HUDEP-2 (cell line): ENCODE data around the gene FRS2.
A peak's percentile ranks its signal among the peaks of the same experiment; 100 is the strongest.
"Not testable (repeated sequence)": the region's sequence is repeated elsewhere in the genome, so short reads cannot be mapped to it uniquely, and the experiment has no call there.

Experiments used
- DNase-seq, 76 experiments: peaks; one replicate each; lab custom pipeline; 2025; ENCODE audit not compliant: unreplicated experiment in 76 of 76; lab: John Stamatoyannopoulos, UW

Gene FRS2, protein sequence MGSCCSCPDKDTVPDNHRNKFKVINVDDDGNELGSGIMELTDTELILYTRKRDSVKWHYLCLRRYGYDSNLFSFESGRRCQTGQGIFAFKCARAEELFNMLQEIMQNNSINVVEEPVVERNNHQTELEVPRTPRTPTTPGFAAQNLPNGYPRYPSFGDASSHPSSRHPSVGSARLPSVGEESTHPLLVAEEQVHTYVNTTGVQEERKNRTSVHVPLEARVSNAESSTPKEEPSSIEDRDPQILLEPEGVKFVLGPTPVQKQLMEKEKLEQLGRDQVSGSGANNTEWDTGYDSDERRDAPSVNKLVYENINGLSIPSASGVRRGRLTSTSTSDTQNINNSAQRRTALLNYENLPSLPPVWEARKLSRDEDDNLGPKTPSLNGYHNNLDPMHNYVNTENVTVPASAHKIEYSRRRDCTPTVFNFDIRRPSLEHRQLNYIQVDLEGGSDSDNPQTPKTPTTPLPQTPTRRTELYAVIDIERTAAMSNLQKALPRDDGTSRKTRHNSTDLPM

DNA sequence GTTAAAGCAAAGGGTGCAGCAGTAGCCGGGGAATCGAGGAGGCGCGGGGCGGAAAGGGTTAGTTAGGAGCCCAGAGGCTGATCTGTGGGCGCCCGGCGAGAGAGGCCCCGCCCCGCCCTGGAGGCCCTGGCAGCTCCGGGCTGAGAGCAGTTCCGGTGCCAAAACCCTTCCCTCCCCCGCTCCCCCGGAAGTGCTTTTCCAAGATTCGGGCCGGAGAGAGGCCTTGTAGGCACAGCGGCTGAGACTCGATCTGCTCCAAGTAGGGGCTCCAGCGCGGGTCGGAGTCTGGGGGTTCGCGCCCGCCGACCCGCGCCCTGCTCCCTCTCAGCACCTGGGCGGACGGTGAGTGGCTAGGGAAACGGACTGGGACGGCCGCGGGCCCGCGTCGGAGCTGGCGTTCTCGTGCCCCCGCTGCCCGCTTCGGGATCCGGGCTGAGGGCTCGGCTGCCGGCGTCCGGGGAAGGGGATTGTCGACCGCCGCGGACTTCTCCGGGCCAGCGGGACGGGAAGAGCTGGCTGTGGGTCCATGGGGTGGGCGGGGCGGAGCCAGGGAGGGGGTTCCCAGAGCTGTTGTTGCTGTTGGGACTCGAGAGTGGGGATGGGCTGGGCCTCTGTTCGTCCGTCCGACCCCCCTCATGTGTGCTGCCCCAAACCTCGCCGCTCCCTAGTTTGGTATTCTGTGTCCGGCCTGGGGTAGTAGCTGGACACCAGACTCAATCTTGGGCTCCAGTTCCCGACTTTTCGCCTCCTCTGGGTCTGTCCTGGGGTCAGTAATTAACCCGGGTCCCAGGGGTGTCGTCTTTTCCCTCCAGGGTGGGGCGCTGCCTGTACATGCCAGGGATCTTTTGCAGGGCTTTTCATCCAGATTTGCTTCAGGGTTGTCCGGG is at the start of gene FRS2:
FRS2 (plus strand) TSS at position 200 of the 887 bp plus-strand sequence. CDS start 98,643 bp downstream, outside the sequence.
- DNase-seq, result peak in 74 of 76 experiments; percentile 26 to 89 (median 79)

DNA sequence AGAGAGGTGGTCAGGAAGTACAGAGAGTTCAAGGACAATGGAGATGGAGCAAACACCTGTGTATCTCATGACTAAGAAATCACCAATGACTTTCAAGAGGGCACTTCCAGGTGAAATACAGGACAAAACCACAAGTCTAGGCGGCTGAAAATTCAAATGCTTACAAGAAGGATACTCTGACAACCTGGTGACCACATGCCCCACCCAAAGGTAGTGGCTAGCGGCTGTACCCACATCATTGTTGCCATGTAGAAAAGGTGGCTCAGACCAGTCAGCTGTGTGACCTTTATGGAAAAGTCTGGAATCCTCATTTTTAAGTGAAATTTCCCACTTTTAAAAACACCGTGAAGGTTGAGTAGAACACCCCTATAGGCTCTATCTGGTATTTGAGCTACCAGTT is 48.6 kb upstream of the FRS2 start:
- no peak for DNase-seq

DNA sequence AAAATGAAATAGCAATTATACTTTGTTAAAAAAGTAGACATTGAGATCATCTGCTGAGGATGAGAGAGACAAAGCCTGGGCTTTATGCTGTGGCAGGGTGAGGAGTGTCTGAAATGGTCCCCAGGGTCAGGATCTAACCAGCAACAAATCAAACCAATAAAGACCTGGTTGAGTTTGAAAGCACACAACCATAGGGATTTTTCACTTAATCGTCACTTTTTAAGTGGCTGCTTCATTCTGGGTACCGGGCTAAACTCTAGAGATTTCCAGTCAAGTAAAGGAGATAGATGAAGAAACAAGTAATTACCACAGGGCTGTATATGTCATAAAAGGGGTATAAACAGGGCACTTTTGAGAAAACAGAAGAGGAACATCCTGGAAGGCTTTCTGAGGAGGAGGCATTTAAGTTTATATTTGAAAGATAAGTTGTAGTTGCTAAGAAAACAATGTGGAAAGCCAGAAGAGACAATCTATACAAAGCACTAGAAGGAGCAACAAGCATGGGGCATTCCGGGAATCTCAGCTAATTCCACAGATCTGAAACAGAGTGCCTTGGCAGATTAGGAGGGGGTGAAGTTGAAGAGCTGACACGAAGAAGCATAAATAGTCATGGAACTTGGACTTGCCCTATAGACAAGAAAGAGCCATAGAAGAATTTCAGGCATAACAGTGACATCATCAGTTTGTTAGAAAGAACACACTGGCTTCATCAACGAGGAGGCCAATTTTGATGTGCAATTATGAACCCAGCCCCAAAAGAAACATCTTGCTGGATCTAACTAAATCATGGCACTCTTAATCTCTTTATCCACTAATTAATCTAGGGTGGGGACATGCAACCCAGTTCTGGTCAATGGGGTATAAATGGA is 46.9 kb upstream of the FRS2 start:
- no peak for DNase-seq

DNA sequence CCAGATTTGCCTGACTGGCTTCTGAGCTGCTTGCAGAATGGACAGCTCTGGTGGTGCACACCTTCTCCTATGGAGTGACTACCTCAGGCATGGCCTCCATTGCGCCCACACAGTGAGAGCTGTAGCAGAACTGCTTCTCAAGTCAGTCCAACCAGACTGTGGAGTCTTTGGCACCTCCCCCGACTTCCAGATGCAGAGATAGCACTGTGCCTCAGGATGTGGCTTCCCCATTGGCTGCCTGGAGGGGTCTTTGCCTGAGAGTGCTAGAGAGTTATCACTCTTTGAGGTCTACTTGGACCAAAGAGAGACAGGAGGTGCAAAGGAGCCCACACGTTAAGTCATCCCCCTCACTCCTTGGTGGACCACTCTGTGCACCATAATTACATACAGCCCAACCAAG is 44.8 kb upstream of the FRS2 start:
- DNase-seq, result peak in 2 of 76 experiments; percentile 4

DNA sequence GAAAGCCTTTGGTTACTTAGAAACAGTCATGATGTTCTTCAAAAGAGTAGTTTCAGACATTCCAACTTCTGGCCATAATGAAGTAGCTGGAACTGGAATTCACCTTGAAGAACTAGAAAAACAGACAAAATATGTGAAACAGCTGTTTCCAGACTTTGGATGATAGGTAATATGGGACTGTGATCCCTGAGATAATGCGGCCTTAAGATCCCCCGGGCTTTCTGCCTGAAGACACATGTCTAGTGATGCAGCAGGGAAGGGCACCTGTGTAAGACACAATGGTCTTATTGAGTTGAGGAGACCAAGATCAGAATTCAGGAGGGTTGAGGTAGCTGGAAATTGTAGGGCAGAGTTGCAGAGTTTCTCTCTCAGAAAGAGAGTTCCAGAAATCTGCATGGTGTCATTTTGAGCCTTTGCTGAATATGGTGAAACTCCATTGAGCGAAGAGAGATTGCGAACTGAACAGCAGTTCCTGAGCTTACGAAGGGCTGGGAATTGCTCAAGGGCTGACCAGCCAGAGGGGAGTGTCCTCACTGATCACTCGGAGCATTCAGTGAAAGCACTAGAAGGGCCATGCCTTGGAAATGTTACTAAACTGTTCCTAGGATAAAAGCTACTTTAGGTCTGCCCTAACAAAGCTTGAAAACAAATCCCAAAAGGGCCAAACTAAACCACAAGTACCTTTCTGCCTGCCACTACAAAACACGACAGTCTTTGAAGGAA is 41.7 kb upstream of the FRS2 start:
- DNase-seq, result no peak

DNA sequence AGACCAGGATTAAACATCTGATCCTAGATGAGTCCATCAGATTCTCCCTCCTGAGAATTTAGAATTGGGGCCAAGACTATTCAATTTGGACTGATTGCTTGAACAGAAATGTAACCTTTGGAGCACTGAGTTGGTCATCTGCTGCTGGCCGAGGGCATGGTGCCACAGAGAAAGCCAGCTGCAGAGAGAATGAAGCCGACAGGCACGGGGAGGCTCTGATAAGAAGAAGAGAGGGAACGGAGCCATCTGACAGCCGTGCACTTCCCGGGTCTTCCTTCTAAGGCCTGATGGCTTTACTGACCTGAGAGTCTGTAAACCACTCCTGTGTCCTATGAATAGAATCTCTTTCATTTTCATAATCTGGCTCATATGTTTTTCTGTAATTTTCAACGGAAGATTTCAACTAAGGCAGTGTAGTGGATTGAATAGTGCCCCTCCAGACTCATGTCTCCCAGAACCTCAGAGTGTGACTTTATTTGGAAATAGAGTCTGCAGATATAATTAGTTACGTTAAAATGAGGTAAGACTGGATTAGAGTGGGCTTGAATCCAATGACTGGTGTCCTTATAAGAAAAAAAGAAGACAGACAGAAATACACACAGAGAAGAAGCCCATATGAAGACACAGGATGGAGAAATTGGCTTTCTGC is 39.1 kb upstream of the FRS2 start:
- DNase-seq, result no peak

DNA sequence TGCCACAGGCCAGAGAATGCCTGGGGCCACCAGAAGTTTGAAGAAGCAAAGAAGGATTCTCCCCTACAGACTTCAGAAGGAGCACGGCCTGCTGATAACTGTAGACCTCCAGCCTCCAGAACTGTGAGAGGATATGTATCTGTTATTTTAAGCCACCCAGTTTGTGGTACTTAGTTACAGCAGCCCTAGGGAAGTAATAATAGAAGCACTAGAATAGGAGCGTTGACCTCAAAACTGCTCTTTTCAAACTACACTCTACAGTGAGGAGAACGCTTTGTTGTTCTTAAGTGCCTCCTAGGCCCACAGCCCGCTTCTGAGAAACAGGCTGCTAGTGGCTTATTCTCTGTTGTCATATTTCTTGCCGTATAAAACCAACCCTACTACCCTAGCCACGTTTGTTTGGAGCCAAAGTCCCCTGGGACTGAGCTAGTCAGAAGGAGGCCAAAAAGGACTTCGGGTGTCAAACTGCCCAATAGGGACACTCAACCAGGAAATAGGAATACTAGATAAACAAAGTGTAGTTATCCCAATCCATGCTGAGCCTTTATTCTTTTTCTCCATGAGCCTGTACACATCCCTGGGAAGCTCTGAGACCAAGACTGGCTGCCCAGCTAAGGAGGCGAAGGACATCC is 38.5 kb upstream of the FRS2 start:
- DNase-seq, result no peak

DNA sequence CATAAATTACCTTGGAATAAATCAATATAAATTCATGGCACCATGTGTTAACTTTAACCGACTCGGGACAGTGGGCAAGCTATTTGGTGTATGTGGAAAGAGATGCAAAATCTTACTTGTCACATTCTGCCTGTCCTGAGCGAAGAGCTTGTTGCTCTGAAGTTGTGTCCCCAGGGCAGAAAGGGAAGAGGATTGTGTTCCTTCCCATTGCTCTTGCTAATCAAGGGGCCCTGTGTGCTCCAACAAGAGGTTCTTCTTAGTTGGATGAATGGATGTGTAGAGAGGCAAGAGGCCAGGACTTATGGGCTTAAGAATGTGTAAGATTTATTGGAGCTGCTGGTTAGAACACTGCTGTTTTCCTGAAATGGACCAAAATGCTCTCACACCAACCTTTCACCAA is 36.5 kb upstream of the FRS2 start:
- DNase-seq, result no peak

DNA sequence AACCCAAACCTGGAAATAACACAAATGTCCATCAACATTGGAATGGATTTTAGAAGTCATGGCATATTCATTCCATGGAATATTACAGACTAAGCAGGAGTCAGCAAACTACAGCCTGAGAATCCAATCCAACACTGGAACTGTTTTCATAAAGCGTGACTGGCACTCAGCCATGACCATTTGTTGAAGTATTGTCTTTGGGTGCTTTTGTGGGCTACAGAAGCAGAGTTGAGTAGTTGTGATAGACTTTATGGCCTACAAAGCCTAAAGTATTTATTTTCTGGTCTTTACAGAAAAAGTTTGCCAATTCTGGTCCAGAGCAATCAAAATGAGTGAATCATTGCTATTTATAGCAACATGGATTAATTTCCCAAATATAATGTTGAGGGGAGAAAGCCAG is 34.5 kb upstream of the FRS2 start:
- DNase-seq, result no peak

DNA sequence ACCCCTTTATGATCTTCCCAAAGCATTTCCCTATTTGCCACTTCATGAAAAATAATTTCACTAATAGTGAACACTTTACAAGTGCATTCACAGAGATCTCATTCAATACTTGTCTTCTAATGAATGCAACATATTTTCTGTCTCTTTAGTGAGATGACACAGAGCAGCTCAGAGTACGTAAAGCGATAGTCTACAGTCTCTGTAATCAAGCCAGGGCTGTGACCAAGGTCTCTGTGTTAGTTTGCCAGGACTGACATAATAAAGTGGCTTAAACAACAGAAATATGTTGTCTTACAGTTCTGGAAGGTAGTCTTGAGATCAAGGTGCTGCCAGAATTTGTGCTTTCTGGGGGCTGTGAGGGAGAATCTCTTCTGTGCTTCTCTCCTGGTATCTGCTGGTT is 33.1 kb upstream of the FRS2 start:
- no peak for DNase-seq

DNA sequence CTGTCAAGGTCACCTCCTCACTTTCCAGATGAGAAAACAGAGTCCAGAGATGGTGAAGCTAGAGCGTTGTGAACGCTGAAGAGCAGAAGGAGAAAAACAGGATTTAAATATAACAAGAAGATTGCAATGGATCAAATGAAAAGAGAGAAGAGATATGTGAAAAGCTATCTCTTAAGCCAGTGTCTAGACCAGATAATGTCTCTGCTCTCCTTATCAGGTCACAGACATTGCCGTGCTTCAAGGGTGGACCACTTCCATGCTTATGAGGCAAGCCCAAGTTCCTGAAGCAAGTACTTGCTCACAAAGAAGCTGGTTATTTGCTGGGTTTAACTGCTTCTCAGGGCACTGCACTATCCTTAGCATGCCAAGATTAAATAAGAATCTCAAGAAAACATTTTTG is 31.6 kb upstream of the FRS2 start:
- peak in 54 of 76 experiments; percentile 3 to 66 (median 24) for DNase-seq

DNA sequence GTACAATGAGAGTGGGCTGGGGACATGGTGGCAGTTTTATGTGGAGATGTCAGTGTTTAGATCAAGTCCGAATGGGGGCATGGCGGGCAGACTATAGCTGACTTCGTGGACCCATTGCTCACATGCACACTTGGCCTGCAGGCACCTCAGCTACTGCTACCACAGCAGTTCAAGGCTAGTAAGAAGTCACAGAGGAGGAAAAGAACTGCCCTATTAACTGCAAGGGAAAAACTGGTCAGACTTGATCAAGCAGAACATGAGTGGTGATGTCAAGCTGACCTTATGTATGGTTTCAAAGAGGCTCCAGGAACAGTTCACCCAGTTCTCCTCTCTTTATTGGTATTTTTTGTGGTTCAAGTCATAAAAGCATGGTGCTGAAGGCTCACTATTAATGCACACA is 30.2 kb upstream of the FRS2 start:
- DNase-seq, result no peak

DNA sequence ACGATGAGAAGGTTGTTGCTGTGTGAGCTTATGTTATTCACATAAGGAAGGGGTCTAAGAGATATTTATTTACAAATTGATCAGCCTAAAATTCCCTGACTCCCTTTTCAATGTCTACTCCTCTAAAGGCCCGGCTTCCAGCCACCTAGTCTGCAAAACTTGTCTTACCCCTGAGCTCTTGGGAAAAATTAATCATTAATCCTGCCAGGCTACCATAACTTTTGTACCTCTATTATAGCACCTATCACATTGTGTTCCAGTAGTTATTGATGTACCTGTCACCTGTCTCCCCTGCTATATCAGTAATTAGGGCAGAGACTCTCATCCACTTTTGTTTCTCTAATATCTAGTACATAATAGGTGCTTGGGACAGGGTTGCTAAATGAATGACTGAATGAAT is 29.3 kb upstream of the FRS2 start:
- no peak for DNase-seq

DNA sequence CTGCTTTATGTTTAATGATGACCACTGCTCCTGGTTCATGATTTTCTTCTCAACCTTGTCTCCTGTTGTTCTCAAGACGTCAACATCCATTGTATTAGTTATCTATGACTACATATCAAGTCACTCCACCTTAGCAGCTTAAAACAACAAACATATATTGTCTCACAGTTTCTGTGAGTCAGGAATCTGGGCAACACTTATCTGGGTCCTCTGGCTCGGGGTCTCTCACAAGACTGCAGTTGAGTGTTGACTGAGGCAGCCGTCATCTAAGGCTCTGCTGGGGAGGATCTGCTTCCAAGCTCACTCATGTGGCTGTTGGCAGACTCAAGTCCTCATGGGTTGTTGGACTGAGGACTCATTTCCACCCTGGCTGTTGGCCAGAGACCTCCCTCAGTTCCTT is 27.3 kb upstream of the FRS2 start:
- no peak for DNase-seq

DNA sequence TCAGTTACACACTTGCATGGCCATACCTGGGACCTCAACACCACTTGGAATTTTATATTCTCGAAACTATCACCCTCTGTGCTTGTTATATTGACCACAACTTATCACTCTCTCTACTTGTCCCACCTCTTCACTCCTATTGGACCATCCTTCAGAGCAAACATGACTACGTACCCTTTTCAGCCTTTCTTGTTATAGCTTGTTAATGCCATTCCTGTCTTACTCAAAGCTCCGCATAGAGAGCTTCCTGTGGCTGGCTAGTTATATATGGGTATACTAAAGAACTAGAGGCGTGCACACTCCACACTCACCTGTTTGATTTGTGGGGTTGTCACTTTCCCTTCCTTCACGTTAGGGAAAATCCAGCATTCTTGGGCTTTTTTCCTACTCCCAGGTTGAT is 26.3 kb upstream of the FRS2 start:
- no peak for DNase-seq

DNA sequence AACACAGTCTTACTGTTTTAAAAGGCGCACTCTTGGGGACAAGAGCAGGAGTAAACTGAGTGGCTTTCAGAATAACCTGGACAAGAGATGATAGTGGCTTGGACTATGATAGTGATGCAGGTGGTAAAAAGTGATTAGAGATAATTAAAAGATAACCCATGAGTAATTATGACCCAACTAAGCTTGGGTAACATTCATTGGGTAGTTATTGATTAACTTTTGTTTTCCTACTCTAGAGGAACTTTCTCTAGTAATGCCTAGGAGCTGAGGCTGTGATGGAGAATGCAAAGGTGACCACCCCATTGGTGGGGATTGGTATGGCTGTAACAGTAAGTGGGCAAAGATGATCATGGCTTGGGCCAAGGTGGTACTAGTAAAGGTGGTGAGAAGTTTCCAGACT is 22.3 kb upstream of the FRS2 start:
- no peak for DNase-seq

DNA sequence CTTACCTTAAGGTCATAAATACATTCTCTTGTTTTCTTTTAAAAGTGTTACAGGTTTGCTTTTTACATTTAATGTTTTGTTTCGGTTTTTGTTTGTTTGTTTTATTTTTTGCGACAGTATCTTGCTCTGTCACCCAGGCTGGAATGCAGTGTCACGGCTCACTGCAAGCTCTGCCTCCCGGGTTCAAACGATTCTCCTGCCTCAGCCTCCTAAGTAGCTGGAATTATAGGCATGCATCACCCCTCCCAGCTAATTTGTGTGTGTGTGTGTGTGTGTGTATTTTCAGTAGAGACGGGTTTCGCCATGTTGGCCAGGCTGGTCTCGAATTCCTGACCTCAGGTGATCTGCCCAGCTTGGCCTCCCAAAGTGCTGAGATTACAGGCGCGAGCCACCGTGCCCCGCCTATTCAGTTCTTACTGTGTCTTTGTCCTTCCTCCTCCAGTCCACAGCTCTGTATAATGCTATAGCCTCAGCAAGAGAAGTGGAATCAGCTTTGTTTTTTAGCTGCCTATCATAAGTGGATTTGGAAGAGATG is 17.5 kb upstream of the FRS2 start:
- DNase-seq, result not testable (repeated sequence)

DNA sequence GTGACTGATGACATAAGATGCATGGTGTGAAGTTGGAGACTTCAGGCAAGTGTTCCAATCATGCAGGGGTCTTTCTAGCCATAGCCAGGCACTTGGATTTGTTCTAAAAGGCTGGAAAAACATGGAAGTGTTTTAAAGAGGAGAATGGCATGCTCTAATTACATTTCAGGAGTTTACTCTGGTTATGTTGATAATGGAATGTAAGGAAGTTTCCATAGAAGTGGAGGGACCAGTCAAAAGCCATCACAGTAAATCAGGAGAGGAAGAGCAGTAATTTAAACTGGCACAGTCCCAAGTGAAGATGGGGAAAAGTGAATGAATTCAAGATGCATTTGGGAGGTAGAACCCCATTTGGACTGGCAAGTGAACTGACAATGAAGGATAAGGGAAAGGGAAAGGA is 13.9 kb upstream of the FRS2 start:
- DNase-seq, result no peak

DNA sequence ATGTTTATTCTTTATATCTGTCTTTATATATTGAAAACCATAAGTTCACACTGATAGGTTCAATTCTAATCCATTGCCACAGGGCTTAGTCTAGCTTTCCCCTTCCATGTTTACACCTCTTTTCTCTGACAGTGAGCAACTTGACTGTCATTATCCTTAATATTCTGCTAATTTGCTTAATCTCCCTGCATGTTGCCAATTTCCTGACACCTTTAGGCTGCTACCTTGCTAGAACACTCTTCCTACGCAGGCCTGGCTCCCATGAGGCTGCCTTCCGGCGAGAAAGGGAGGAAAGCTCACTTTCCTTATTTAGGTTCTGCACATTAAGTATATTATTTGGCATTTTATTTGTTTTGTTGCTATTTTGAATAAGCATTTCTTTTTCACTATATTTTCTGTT is 12.8 kb upstream of the FRS2 start:
- no peak for DNase-seq
